Neutrophil (primary cell): ENCODE measurements around the gene SLC52A3.

Experiments used
- H3K27ac ChIP-seq: fragments of 200-600 bp; sonication (generic); 2 replicates; pipeline ENCODE4 v1.5.1; 2016; ENCODE audit warnings: mild to moderate bottlenecking, moderate library complexity
- H3K27me3 ChIP-seq: fragments of 200-600 bp; sonication (generic); 2 replicates; pipeline ENCODE4 v1.6.0; 2016; ENCODE audit warnings: mild to moderate bottlenecking
- H3K36me3 ChIP-seq: fragments of 200-600 bp; sonication (generic); 2 replicates; pipeline ENCODE4 v1.5.1; 2017
- H3K4me1 ChIP-seq, 2 experiments: fragments of 200-600 bp in 1 of 2; sonication (generic) in 1 of 2; 1 replicate in 1 of 2; 2 replicates in 1 of 2; pipeline versions ENCODE4 v1.5.1 to v1.6.1; 2013 to 2016; ENCODE audit warnings: low read depth in 1 of 2, low read length in 1 of 2, mild to moderate bottlenecking in 1 of 2, moderate library complexity in 1 of 2; ENCODE audit not compliant: control insufficient read depth in 1 of 2, insufficient read depth in 1 of 2
- H3K4me3 ChIP-seq, 2 experiments: fragments of 200-600 bp in 1 of 2; sonication (generic) in 1 of 2; 1 replicate in 1 of 2; 2 replicates in 1 of 2; pipeline ENCODE4 v1.5.1; 2013 to 2016; ENCODE audit warnings: low read depth in 1 of 2, low read length in 1 of 2, mild to moderate bottlenecking in 1 of 2, moderate library complexity in 1 of 2
- H3K9me3 ChIP-seq: fragments of 200-600 bp; sonication (generic); 2 replicates; pipeline ENCODE4 v1.5.1; 2016
- TF ChIP-seq, protein P1 (sequence below): fragments of 200-600 bp; sonication (generic); IDR thresholded peaks from 2 replicates; pipeline ENCODE4 v1.5.1; 2016; ENCODE audit warnings: antibody characterized with exemption

Gene SLC52A3

DNA sequence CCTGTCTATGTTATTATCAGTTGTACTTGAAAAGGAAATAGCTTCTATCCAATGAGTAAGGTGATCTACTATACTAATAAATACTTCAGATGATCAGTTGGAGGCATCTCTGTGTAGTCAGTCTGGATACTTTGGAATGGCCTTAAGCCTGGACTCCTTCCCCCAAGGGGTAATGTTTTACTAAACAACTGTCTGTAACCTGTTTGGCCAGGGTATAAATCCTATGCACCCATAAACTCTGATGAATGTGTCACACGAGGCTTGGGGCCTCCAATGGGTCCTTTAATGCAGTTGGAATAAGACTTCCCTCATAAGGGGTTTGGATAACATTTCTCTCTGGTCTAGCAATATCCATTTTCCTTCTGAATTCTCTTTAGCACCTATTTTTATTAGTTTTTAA, 19.5 kb upstream of the SLC52A3 start:
- H3K9me3 ChIP-seq, result no peaks in the 10 kb centered on the region
- H3K4me1 ChIP-seq, result no peaks in the 10 kb centered on the region
- H3K27ac ChIP-seq, result no peak overlapping the region
- peaks cover 9% of the 10 kb centered on the region for H3K27me3 ChIP-seq
- H3K36me3 ChIP-seq, result no peaks in the 10 kb centered on the region
- H3K4me3 ChIP-seq, result no peak overlapping the region
- TF ChIP-seq, protein P1, sequence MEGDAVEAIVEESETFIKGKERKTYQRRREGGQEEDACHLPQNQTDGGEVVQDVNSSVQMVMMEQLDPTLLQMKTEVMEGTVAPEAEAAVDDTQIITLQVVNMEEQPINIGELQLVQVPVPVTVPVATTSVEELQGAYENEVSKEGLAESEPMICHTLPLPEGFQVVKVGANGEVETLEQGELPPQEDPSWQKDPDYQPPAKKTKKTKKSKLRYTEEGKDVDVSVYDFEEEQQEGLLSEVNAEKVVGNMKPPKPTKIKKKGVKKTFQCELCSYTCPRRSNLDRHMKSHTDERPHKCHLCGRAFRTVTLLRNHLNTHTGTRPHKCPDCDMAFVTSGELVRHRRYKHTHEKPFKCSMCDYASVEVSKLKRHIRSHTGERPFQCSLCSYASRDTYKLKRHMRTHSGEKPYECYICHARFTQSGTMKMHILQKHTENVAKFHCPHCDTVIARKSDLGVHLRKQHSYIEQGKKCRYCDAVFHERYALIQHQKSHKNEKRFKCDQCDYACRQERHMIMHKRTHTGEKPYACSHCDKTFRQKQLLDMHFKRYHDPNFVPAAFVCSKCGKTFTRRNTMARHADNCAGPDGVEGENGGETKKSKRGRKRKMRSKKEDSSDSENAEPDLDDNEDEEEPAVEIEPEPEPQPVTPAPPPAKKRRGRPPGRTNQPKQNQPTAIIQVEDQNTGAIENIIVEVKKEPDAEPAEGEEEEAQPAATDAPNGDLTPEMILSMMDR, result no peak

DNA sequence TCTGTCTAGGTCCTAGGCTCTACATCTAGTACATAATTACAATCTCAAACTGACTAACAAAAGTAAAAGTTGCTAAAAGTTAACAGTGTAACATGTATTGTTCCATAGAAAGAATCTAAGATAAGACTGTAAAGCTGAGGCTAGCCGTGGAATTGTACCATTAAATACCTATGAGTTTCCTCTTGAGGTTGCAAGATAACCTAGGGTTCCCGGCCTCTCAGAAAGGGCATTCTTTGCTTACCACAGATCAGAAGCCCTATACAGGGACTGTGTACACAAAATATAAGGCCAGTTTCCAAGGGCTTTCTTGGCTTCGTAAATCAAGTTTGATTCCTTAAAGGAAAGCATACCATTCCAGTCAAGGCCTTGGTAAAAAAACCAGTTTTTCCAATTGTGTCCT, 11.5 kb upstream of the SLC52A3 start:
- H3K4me1 ChIP-seq, result no peaks in the 10 kb centered on the region
- H3K9me3 ChIP-seq, result no peaks in the 10 kb centered on the region
- H3K27ac ChIP-seq, result no peak overlapping the region
- H3K36me3 ChIP-seq, result no peaks in the 10 kb centered on the region
- TF ChIP-seq, protein P1, result no peak
- H3K4me3 ChIP-seq, result no peak overlapping the region
- no peaks in the 10 kb centered on the region for H3K27me3 ChIP-seq

DNA sequence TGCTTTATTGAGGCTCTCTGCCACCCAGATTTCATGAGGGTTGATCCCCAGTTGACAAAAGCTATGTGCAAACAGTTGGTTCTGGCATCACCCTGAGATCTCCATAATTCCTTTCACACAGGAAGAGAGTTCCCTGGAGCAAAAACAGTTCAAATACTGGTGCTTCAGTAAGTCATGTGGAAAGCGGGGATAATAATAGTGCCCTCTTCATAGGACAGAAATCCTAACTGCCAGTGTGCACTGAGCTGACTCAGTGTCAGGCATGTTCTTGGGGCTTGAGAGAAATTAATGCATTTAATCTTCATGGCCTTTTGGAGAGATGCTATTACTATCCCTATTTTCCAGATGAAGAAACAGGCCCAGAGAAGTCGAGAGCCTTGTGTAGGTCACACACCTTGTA, 7.9 kb upstream of the SLC52A3 start:
- Histone ChIP-seq H3K4me3 (no peak overlapping the region), H3K36me3 (no peaks in the 10 kb centered on the region), H3K27me3 (peaks cover under 1% of the 10 kb centered on the region), H3K4me1 (no peaks in the 10 kb centered on the region), H3K9me3 (no peaks in the 10 kb centered on the region), H3K27ac (no peak overlapping the region)
- TF ChIP-seq, protein P1, result no peak

DNA sequence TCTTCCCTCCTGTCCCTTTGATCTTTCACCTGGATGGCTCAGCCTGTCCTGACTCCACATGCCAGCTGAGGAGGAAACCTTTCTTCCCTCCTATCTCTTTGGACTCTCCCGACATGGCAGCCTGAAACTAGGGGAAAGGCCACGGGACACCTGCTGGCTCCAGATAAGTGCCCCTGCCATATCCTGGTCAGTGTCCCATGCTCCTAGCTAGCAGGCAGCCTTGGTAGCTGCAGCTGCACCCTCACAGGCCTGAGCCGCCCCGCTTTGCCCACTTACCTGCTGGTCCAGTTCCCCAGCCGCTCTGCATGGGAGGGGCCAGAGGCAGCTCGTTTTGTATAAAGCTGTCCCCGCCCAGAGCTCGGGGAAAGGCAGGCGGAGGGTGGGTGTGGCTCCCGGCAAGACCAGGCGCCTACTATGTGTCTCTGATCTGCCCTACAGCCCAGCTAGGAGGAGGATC, 7.4 kb upstream of the SLC52A3 start:
- Histone ChIP-seq H3K36me3 (no peaks in the 10 kb centered on the region), H3K9me3 (no peaks in the 10 kb centered on the region), H3K27me3 (peaks cover 5% of the 10 kb centered on the region), H3K27ac (no peak overlapping the region), H3K4me1 (no peaks in the 10 kb centered on the region), H3K4me3 (no peak overlapping the region)
- TF ChIP-seq, protein P1, result no peak

DNA sequence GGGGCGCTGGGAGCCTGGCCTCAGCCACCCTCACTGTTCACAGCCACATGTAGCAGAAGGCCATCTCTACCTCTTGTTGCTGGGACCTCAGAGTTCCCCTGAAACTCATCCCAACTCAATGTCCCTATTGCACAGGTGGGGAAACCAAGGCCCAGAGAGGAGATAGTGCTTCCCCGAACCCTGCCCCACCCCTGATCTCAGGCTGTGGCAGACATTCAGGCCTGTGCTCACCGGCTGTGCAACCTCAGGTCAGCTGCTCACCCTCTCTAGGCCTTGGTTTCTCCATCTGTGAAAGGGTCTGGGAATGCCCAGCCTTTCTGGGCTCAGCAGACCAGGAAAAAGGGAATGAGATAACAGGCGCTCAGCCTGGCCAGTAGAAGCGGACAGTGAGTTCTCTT, 6.4 kb upstream of the SLC52A3 start:
- H3K9me3 ChIP-seq, result no peaks in the 10 kb centered on the region
- H3K27me3 ChIP-seq, result peaks cover 15% of the 10 kb centered on the region
- no peaks in the 10 kb centered on the region for H3K4me1 ChIP-seq
- no peak overlapping the region for H3K4me3 ChIP-seq
- TF ChIP-seq, protein P1, result no peak
- no peaks in the 10 kb centered on the region for H3K36me3 ChIP-seq
- H3K27ac ChIP-seq, result no peak overlapping the region
